Right lobe of liver (tissue), 4 donors: ENCODE measurements around the gene GIMD1.

Experiments
- POLR2A ChIP-seq: fragments of 450-650 bp; IDR thresholded peaks from one replicate; pipeline ENCODE4 v1.6.1; 2017; ENCODE audit warnings: antibody characterized with exemption, mild to moderate bottlenecking
- TF ChIP-seq, protein P1 (sequence below), 4 donors: fragments of 200-600 bp in 3 of 4; fragments of 450-650 bp in 1 of 4; IDR thresholded peaks; one replicate each; pipeline versions ENCODE4 v1.5.1 to v1.8.0; 2016 to 2022; ENCODE audit warnings: antibody characterized with exemption in 4 of 4, mild to moderate bottlenecking in 2 of 4
- donor health status: DM: no; HTN: no; CAD: no.
- donor health status: DM: no; HTN: no; CAD: no.
- donor health status: DM: no; HTN: yes; CAD: no.

DNA sequence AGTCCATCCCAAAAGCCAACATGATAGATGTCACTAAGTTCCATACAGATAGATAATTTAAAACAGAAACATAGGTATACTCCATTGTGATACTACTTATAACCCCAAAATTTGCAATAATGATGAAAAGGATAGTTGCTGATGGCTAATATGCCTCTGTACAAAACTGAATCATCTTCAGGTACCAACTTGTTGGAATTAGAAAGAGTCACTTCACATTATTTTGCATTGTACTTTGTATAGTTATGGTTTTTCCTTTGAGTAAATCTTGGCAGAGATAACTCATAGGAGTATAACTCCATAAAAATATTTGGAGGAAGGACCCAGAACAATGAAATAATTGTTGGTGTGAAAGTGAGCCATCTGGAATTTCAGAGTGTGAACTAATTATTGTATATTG, 17.6 kb downstream of the GIMD1 start:
- no peak for TF ChIP-seq POLR2A
- TF ChIP-seq, protein P1, sequence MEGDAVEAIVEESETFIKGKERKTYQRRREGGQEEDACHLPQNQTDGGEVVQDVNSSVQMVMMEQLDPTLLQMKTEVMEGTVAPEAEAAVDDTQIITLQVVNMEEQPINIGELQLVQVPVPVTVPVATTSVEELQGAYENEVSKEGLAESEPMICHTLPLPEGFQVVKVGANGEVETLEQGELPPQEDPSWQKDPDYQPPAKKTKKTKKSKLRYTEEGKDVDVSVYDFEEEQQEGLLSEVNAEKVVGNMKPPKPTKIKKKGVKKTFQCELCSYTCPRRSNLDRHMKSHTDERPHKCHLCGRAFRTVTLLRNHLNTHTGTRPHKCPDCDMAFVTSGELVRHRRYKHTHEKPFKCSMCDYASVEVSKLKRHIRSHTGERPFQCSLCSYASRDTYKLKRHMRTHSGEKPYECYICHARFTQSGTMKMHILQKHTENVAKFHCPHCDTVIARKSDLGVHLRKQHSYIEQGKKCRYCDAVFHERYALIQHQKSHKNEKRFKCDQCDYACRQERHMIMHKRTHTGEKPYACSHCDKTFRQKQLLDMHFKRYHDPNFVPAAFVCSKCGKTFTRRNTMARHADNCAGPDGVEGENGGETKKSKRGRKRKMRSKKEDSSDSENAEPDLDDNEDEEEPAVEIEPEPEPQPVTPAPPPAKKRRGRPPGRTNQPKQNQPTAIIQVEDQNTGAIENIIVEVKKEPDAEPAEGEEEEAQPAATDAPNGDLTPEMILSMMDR (IDR thresholded peaks at IDR 0.05), result no peak
